Prostate gland (tissue), 2 donors: Measurements from ENCODE around the gene RHBDF2.

Experiments
- POLR2A ChIP-seq: fragments of 450-650 bp; IDR thresholded peaks from one replicate; pipeline ENCODE4 v1.6.1; 2016; ENCODE audit warnings: antibody characterized with exemption, mild to moderate bottlenecking
- POLR2AphosphoS5 ChIP-seq: sonication (generic); formaldehyde crosslinking; IDR thresholded peaks from one replicate; pipeline ENCODE4 v1.6.1; 2017; ENCODE audit warnings: antibody characterized with exemption
- TF ChIP-seq, protein P1 (sequence below), 4 experiments: fragments of 200-600 bp in 2 of 4; fragments of 450-650 bp in 2 of 4; sonication (generic) in 2 of 4; IDR thresholded peaks; 1 replicate in 3 of 4; 2 replicates in 1 of 4; pipeline ENCODE4 v1.5.1; 2016 to 2019; ENCODE audit warnings: antibody characterized with exemption in 4 of 4, mild to moderate bottlenecking in 2 of 4, moderate library complexity in 2 of 4

GRCh38 chr17:76498876-76499251 is 2.4 kb downstream of the RHBDF2 start:
- TF ChIP-seq, protein P1, sequence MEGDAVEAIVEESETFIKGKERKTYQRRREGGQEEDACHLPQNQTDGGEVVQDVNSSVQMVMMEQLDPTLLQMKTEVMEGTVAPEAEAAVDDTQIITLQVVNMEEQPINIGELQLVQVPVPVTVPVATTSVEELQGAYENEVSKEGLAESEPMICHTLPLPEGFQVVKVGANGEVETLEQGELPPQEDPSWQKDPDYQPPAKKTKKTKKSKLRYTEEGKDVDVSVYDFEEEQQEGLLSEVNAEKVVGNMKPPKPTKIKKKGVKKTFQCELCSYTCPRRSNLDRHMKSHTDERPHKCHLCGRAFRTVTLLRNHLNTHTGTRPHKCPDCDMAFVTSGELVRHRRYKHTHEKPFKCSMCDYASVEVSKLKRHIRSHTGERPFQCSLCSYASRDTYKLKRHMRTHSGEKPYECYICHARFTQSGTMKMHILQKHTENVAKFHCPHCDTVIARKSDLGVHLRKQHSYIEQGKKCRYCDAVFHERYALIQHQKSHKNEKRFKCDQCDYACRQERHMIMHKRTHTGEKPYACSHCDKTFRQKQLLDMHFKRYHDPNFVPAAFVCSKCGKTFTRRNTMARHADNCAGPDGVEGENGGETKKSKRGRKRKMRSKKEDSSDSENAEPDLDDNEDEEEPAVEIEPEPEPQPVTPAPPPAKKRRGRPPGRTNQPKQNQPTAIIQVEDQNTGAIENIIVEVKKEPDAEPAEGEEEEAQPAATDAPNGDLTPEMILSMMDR (IDR thresholded peaks at IDR 0.05), result no peak
- TF ChIP-seq POLR2A, result no peak
- no peak for TF ChIP-seq POLR2AphosphoS5
